Lower lobe of right lung (tissue), 2 donors: ENCODE results near the gene ZFR. TPM values are rescaled to one million over a fixed set of nuclear protein-coding genes. Genes with fewer than 3 reads are reported as not detected.

ENCODE experiments used
- ATAC-seq, 2 donors: fragments of 200-7000 bp; cut with Tn5 transposase; one replicate each; pipeline ENCODE4 v1.9.1; 2020 to 2022; ENCODE audit warnings: mild to moderate bottlenecking in 2 of 2, moderate library complexity in 2 of 2
- DNase-seq: peaks from one replicate; pipeline ENCODE4 v3.0.0-alpha.2; 2020
- H3K27ac ChIP-seq: fragments of 200-600 bp; one replicate; pipeline ENCODE4 v1.8.0; 2022
- H3K27me3 ChIP-seq: fragments of 200-600 bp; one replicate; pipeline ENCODE4 v1.8.0; 2022; ENCODE audit warnings: low read depth
- H3K36me3 ChIP-seq: fragments of 200-600 bp; one replicate; pipeline ENCODE4 v1.8.0; 2022; ENCODE audit warnings: mild to moderate bottlenecking
- H3K4me1 ChIP-seq: fragments of 200-600 bp; one replicate; pipeline ENCODE4 v1.8.0; 2022
- H3K4me3 ChIP-seq: fragments of 200-600 bp; one replicate; pipeline ENCODE4 v1.8.0; 2022; ENCODE audit warnings: mild to moderate bottlenecking
- H3K9me3 ChIP-seq: fragments of 200-600 bp; one replicate; pipeline ENCODE4 v1.8.0; 2022
- CTCF ChIP-seq: fragments of 200-600 bp; IDR thresholded peaks from one replicate; pipeline ENCODE4 v1.8.0; 2022; ENCODE audit warnings: antibody characterized with exemption, mild to moderate bottlenecking
- intact Hi-C: fragments of 100-400 bp; cut with DNase I; formaldehyde crosslinking; loops from one replicate; pipeline ENCODE4 v1.11.0; 2022
- total RNA-seq: library from RNA; stranded (reverse); fragmentation: NEBNext Ultra II Directional; extraction: Animal tissue kit (Norgen Biotek cat#: 25700); gene quantifications from one replicate; pipeline ENCODE4 v1.2.1, GENCODE V29; 2021
- donor health status: DM: no; HTN: yes; CAD: no; lungs with severe emphysema.

ZFR gene
- total RNA-seq, 1 donor from 2014 or later = 53.8 TPM

GRCh38 chr5:32346869-32347268 lies 97.7 kb downstream of the ZFR start:
- TF ChIP-seq CTCF = no peak
- intact Hi-C loops = no loop called here
- Histone ChIP-seq H3K27me3 (no peaks in the 10 kb centered on the region), H3K36me3 (no peaks in the 10 kb centered on the region), H3K27ac (no peak overlapping the region), H3K9me3 (no peaks in the 10 kb centered on the region), H3K4me3 (no peak overlapping the region), H3K4me1 (no peaks in the 10 kb centered on the region)
- DNase-seq = no peak
- no peak for ATAC-seq

- H3K4me3 ChIP-seq = no peak overlapping the region
- no peak overlapping the region for H3K27ac ChIP-seq
- H3K36me3 ChIP-seq = no peaks in the 10 kb centered on the region
- no peaks in the 10 kb centered on the region for H3K4me1 ChIP-seq
- no peaks in the 10 kb centered on the region for H3K27me3 ChIP-seq
- DNase-seq (no peak), ATAC-seq (no peak)
- H3K9me3 ChIP-seq = peaks cover 4% of the 10 kb centered on the region
- intact Hi-C loops = no loop called here
- TF ChIP-seq CTCF = no peak
Observed at GRCh38 chr5:32343058-32343672, 101.4 kb downstream of the ZFR start.

- DNase-seq = no peak
- no peak for TF ChIP-seq CTCF
- no peak for ATAC-seq
- Histone ChIP-seq H3K36me3 (no peaks in the 10 kb centered on the region), H3K9me3 (peaks cover 4% of the 10 kb centered on the region), H3K4me3 (no peak overlapping the region), H3K4me1 (no peaks in the 10 kb centered on the region), H3K27ac (no peak overlapping the region), H3K27me3 (no peaks in the 10 kb centered on the region)
- intact Hi-C loops = no loop called here
Observed at GRCh38 chr5:32342656-32343055, 101.9 kb downstream of the ZFR start.

GRCh38 chr5:32339878-32340277 lies 104.7 kb downstream of the ZFR start:
- H3K27me3 ChIP-seq = no peaks in the 10 kb centered on the region
- ATAC-seq = no peak
- TF ChIP-seq CTCF = no peak

GRCh38 chr5:32339198-32339597 lies 105.3 kb downstream of the ZFR start:
- ATAC-seq (no peak), DNase-seq (no peak)
- TF ChIP-seq CTCF = no peak
- Histone ChIP-seq H3K27me3 (no peaks in the 10 kb centered on the region), H3K4me1 (no peaks in the 10 kb centered on the region), H3K27ac (no peak overlapping the region), H3K9me3 (peaks cover 4% of the 10 kb centered on the region), H3K36me3 (no peaks in the 10 kb centered on the region), H3K4me3 (no peak overlapping the region)
- intact Hi-C loops = no loop called here

More at GRCh38 chr5:32339878-32340277, 104.7 kb downstream of the ZFR start:
- no peak for DNase-seq
- H3K36me3 ChIP-seq = no peaks in the 10 kb centered on the region
- intact Hi-C loops = no loop called here
- no peak overlapping the region for H3K27ac ChIP-seq
- H3K9me3 ChIP-seq = peaks cover 4% of the 10 kb centered on the region
- no peaks in the 10 kb centered on the region for H3K4me1 ChIP-seq
- no peak overlapping the region for H3K4me3 ChIP-seq

- TF ChIP-seq CTCF = no peak
- H3K27ac ChIP-seq = no peak overlapping the region
- no peaks in the 10 kb centered on the region for H3K27me3 ChIP-seq
- H3K4me3 ChIP-seq = no peak overlapping the region
- DNase-seq = no peak
- ATAC-seq = no peak
- intact Hi-C loops = no loop called here
- no peaks in the 10 kb centered on the region for H3K36me3 ChIP-seq
- no peaks in the 10 kb centered on the region for H3K9me3 ChIP-seq
- no peaks in the 10 kb centered on the region for H3K4me1 ChIP-seq
Observed at GRCh38 chr5:32332966-32333365, 111.6 kb downstream of the ZFR start.
